Right atrium auricular region (tissue), 2 donors: ENCODE measurements around the gene TMEM213. TPM values are rescaled to one million over a fixed set of nuclear protein-coding genes. Genes with fewer than 3 reads are reported as not detected.

Experiments used
- DNase-seq: peaks from one replicate; pipeline ENCODE4 v3.0.0-alpha.2; 2019; ENCODE audit warnings: low spot score
- H3K27ac ChIP-seq, 2 donors: fragments of 200-600 bp; sonication (generic); 1 replicate in 1 of 2; 2 replicates in 1 of 2; pipeline ENCODE4 v1.5.1; 2016 to 2019
- H3K27me3 ChIP-seq, 2 donors: fragments of 200-600 bp; sonication (generic); one replicate each; pipeline versions ENCODE4 v1.5.1 to v1.6.0; 2017 to 2019
- H3K36me3 ChIP-seq: fragments of 200-600 bp; sonication (generic); one replicate; pipeline ENCODE4 v1.5.1; 2016
- H3K4me1 ChIP-seq, 2 donors: fragments of 200-600 bp; sonication (generic); one replicate each; pipeline versions ENCODE4 v1.5.1 to v1.6.0; 2017 to 2019
- H3K4me3 ChIP-seq, 2 donors: fragments of 200-600 bp; sonication (generic); 1 replicate in 1 of 2; 2 replicates in 1 of 2; pipeline ENCODE4 v1.5.1; 2017 to 2019; ENCODE audit warnings: mild to moderate bottlenecking in 1 of 2, moderate library complexity in 1 of 2
- H3K9me3 ChIP-seq, 2 donors: fragments of 200-600 bp; sonication (generic); one replicate each; pipeline ENCODE4 v1.5.1; 2019
- CTCF ChIP-seq, 2 donors: fragments of 200-600 bp; sonication (generic); IDR thresholded peaks; one replicate each; pipeline ENCODE4 v1.5.1; 2019; ENCODE audit warnings: antibody characterized with exemption in 2 of 2
- total RNA-seq, 2 donors: library from RNA; depleted of rRNA; stranded (reverse); fragments of >200 nt; gene quantifications; one replicate each; pipeline ENCODE4 v1.1.0, GENCODE V29; 2016

TMEM213 gene
- total RNA-seq, 2 donors from 2014 or later = not detected

DNA sequence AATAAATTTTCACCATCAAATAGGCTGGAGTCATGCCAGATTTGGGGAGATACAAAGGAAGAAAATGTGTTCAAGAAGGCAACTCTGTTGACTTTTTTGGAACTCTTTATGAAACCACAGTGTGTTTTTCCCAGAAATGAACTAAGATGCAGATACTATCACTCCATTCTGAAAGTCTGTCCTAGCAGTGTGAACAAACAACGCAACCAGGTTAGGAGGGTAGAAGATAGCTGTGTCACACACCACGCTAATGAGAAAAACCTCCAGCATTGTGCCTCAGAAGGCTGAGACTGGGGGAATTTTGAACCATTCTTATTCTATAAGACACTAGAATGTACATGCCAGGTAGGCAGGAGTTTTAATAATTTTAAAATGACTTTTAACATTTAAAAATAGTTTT is 16.2 kb downstream of the TMEM213 start:
- no peak overlapping the region for H3K4me3 ChIP-seq
- no peaks in the 10 kb centered on the region for H3K27me3 ChIP-seq
- no peak for TF ChIP-seq CTCF (IDR thresholded peaks at IDR 0.05)
- no peaks in the 10 kb centered on the region for H3K9me3 ChIP-seq
- DNase-seq = no peak
- no peak overlapping the region for H3K27ac ChIP-seq
- H3K4me1 ChIP-seq = no peaks in the 10 kb centered on the region
- no peaks in the 10 kb centered on the region for H3K36me3 ChIP-seq

- Histone ChIP-seq H3K4me1 (no peaks in the 10 kb centered on the region), H3K9me3 (no peaks in the 10 kb centered on the region), H3K36me3 (no peaks in the 10 kb centered on the region), H3K4me3 (no peak overlapping the region), H3K27me3 (no peaks in the 10 kb centered on the region), H3K27ac (no peak overlapping the region)
- no peak for TF ChIP-seq CTCF (IDR thresholded peaks at IDR 0.05)
- DNase-seq = no peak
Observed at GRCh38 chr7:138814816-138815332, 17.1 kb downstream of the TMEM213 start.

- Histone ChIP-seq H3K4me1 (no peaks in the 10 kb centered on the region), H3K27me3 (no peaks in the 10 kb centered on the region), H3K36me3 (no peaks in the 10 kb centered on the region), H3K27ac (no peak overlapping the region), H3K4me3 (no peak overlapping the region), H3K9me3 (no peaks in the 10 kb centered on the region)
- TF ChIP-seq CTCF (IDR thresholded peaks at IDR 0.05) = no peak
- no peak for DNase-seq
Observed at GRCh38 chr7:138816650-138817049, 18.9 kb downstream of the TMEM213 start.

DNA sequence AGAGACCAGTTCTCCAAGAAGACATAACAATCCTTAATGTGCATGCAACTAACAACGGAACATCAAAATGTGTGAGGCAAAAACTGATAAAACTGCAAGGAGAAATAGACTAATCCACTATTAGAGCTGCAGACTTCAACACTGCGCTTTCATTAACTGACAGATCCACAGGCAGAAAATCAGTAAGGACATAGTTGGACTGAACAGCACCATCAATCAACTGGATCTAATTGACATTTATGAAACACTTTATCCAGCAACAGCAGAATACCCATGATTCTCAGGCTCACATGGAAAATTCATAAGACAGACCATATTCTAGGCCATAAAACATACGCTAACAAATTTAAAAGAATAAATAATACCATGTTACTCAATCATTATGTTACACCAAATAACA is 21.8 kb downstream of the TMEM213 start:
- Histone ChIP-seq H3K4me3 (no peak overlapping the region), H3K27me3 (no peaks in the 10 kb centered on the region), H3K9me3 (no peaks in the 10 kb centered on the region), H3K4me1 (no peaks in the 10 kb centered on the region), H3K27ac (no peak overlapping the region), H3K36me3 (no peaks in the 10 kb centered on the region)
- TF ChIP-seq CTCF (IDR thresholded peaks at IDR 0.05) = no peak
- DNase-seq = no peak

DNA sequence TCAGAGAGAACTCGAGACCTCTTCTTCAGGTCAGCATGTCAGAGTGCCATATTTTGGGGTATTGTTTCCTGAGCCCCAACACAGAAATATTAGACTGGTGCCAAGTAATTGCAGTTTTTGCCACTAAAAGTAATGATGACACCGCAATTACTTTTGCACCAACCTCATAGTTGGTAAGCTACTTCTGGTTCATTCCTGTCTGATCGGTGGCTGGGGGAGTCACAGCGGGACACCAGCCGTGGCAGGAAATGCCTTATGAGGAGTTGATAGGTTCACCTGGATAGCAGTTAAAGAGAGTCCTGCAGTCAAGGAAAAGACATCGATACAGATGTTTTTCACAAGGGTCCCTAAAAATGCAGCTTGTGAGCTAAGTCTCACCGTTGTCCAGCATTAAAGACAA is 24.1 kb downstream of the TMEM213 start:
- Histone ChIP-seq H3K4me3 (no peak overlapping the region), H3K9me3 (no peaks in the 10 kb centered on the region), H3K27ac (no peak overlapping the region), H3K4me1 (no peaks in the 10 kb centered on the region), H3K27me3 (no peaks in the 10 kb centered on the region), H3K36me3 (no peaks in the 10 kb centered on the region)
- no peak for TF ChIP-seq CTCF (IDR thresholded peaks at IDR 0.05)
- DNase-seq = no peak

- no peaks in the 10 kb centered on the region for H3K36me3 ChIP-seq
- TF ChIP-seq CTCF (IDR thresholded peaks at IDR 0.05) = no peak
- H3K27me3 ChIP-seq = no peaks in the 10 kb centered on the region
- no peaks in the 10 kb centered on the region for H3K9me3 ChIP-seq
- no peak overlapping the region for H3K4me3 ChIP-seq
- H3K4me1 ChIP-seq = no peaks in the 10 kb centered on the region
- DNase-seq = no peak
- H3K27ac ChIP-seq = no peak overlapping the region
Observed at GRCh38 chr7:138822867-138823535, 25.2 kb downstream of the TMEM213 start.
